AML-193 (cell line): ENCODE measurements around the gene SLC25A26.

Source experiments
- DNase-seq, 2 experiments: peaks; one replicate each; lab custom pipeline; 2025; lab: John Stamatoyannopoulos, UW

The SLC25A26 gene

GRCh38 chr3:66372681-66373350, 152.0 kb downstream of the SLC25A26 start:
- no peak for DNase-seq

- no peak for DNase-seq
Observed at GRCh38 chr3:66376568-66376967, 155.8 kb downstream of the SLC25A26 start.

GRCh38 chr3:66377800-66378199, 157.0 kb downstream of the SLC25A26 start:
- no peak for DNase-seq

- DNase-seq, result no peak
Observed at GRCh38 chr3:66378256-66378655, 157.5 kb downstream of the SLC25A26 start.

- no peak for DNase-seq
Observed at GRCh38 chr3:66379565-66379964, 158.8 kb downstream of the SLC25A26 start.

- DNase-seq, result no peak
Observed at GRCh38 chr3:66380200-66380932, 159.6 kb downstream of the SLC25A26 start.

GRCh38 chr3:66381626-66382025, 160.8 kb downstream of the SLC25A26 start:
- DNase-seq, result no peak

- DNase-seq, result no peak
Observed at GRCh38 chr3:66382142-66382541, 161.3 kb downstream of the SLC25A26 start.

GRCh38 chr3:66383023-66383422, 162.2 kb downstream of the SLC25A26 start:
- no peak for DNase-seq

- DNase-seq, result no peak
Observed at GRCh38 chr3:66383998-66384745, 163.4 kb downstream of the SLC25A26 start.

- no peak for DNase-seq
Observed at GRCh38 chr3:66385066-66385465, 164.3 kb downstream of the SLC25A26 start.

GRCh38 chr3:66386011-66386924, 165.5 kb downstream of the SLC25A26 start:
- DNase-seq, result no peak

- DNase-seq, result no peak
Observed at GRCh38 chr3:66386925-66387650, 166.3 kb downstream of the SLC25A26 start.

GRCh38 chr3:66390013-66390412, 169.2 kb downstream of the SLC25A26 start:
- DNase-seq, result no peak

- DNase-seq, result no peak
Observed at GRCh38 chr3:66392512-66392911, 171.7 kb downstream of the SLC25A26 start.

GRCh38 chr3:66392966-66393332, 172.1 kb downstream of the SLC25A26 start:
- no peak for DNase-seq

GRCh38 chr3:66393333-66394005, 172.7 kb downstream of the SLC25A26 start:
- no peak for DNase-seq

GRCh38 chr3:66394019-66394752, 173.4 kb downstream of the SLC25A26 start:
- DNase-seq, result no peak

GRCh38 chr3:66394753-66395249, 174.0 kb downstream of the SLC25A26 start:
- no peak for DNase-seq

GRCh38 chr3:66395635-66396034, 174.8 kb downstream of the SLC25A26 start:
- DNase-seq, result no peak
